ENCODE results near the gene SORCS1. TPM values are rescaled to one million over a fixed set of nuclear protein-coding genes. Genes with fewer than 3 reads are reported as not detected.

SORCS1 gene
- total RNA-seq, 4 donors from 2014 or later = 0.40 to 5.1 (median 2.5) TPM

GRCh38 chr10:106727170-106727569, 437.3 kb downstream of the SORCS1 start:
- Histone ChIP-seq H3K27ac (no peak overlapping the region), H3K36me3 (no peaks in the 10 kb centered on the region), H3K4me1 (no peaks in the 10 kb centered on the region), H3K9me3 (no peaks in the 10 kb centered on the region), H3K27me3 (no peaks in the 10 kb centered on the region), H3K4me3 (no peak overlapping the region)
- WGBS, 2 donors (ENCODE audit: low coverage in 1 of 2) = 89 to 100% methylated on average over 1 of the region's 1 CpG
- DNase-seq = no peak
- in situ Hi-C loops (cut with MboI; ENCODE audit: low pct_ligation_motif_present in 1 of 4, low pct_unique_long_range_greater_than_20kb in 1 of 4, low sequenced_read_pairs in 3 of 4) = no loop called here
- TF ChIP-seq EP300 (IDR thresholded peaks at IDR 0.05; ENCODE audit: low read depth) = no peak
- intact Hi-C loops (cut with DNase I; ENCODE audit: low total_unique reads) = no loop called here

- H3K4me3 ChIP-seq = no peak overlapping the region
- H3K27ac ChIP-seq = no peak overlapping the region
- in situ Hi-C loops (cut with MboI; ENCODE audit: low pct_ligation_motif_present in 1 of 4, low pct_unique_long_range_greater_than_20kb in 1 of 4, low sequenced_read_pairs in 3 of 4) (no loop called here), intact Hi-C loops (cut with DNase I; ENCODE audit: low total_unique reads) (no loop called here)
- WGBS, 2 donors (ENCODE audit: low coverage in 1 of 2) = 52 to 60% methylated on average over 1 to 2 of the region's 2 CpGs
- peak; percentile 21 to 43 (median 26) for TF ChIP-seq CTCF (IDR thresholded peaks at IDR 0.05)
- no peak for TF ChIP-seq POLR2AphosphoS5 (IDR thresholded peaks at IDR 0.05)
- no peaks in the 10 kb centered on the region for H3K4me1 ChIP-seq
- H3K27me3 ChIP-seq = no peaks in the 10 kb centered on the region
- DNase-seq = peak; percentile 17
- no peaks in the 10 kb centered on the region for H3K36me3 ChIP-seq
- H3K9me3 ChIP-seq = no peaks in the 10 kb centered on the region
These were observed 442.0 kb downstream of the SORCS1 start for GRCh38 chr10:106722524-106722923.

- Histone ChIP-seq H3K9me3 (no peaks in the 10 kb centered on the region), H3K4me3 (no peak overlapping the region), H3K27me3 (no peaks in the 10 kb centered on the region), H3K36me3 (no peaks in the 10 kb centered on the region), H3K27ac (no peak overlapping the region), H3K4me1 (no peaks in the 10 kb centered on the region)
- no peak for DNase-seq
- no peak for TF ChIP-seq CTCF (IDR thresholded peaks at IDR 0.05)
- no peak for TF ChIP-seq POLR2AphosphoS5 (IDR thresholded peaks at IDR 0.05)
- TF ChIP-seq EP300 (IDR thresholded peaks at IDR 0.05; ENCODE audit: low read depth) = no peak
- TF ChIP-seq POLR2A (IDR thresholded peaks at IDR 0.05) = no peak
- WGBS, 2 donors (ENCODE audit: low coverage in 1 of 2) = 60 to 72% methylated on average over 1 to 2 of the region's 2 CpGs
- intact Hi-C loops (cut with DNase I; ENCODE audit: low total_unique reads) = no loop called here
- in situ Hi-C loops (cut with MboI; ENCODE audit: low pct_ligation_motif_present in 1 of 4, low pct_unique_long_range_greater_than_20kb in 1 of 4, low sequenced_read_pairs in 3 of 4) = no loop called here
These were observed 443.8 kb downstream of the SORCS1 start for GRCh38 chr10:106720683-106721082.

GRCh38 chr10:106716381-106716780, 448.1 kb downstream of the SORCS1 start:
- WGBS, 2 donors (ENCODE audit: low coverage in 1 of 2) = 58 to 80% methylated on average over 1 of the region's 1 CpG
- Histone ChIP-seq H3K4me3 (no peak overlapping the region), H3K27ac (peak overlapping the region in 1 of 4 donors; percentile 1), H3K36me3 (no peaks in the 10 kb centered on the region), H3K27me3 (no peaks in the 10 kb centered on the region), H3K9me3 (no peaks in the 10 kb centered on the region), H3K4me1 (no peaks in the 10 kb centered on the region)
- in situ Hi-C loops (cut with MboI; ENCODE audit: low pct_ligation_motif_present in 1 of 4, low pct_unique_long_range_greater_than_20kb in 1 of 4, low sequenced_read_pairs in 3 of 4) (no loop called here), intact Hi-C loops (cut with DNase I; ENCODE audit: low total_unique reads) (no loop called here)
- TF ChIP-seq POLR2A (IDR thresholded peaks at IDR 0.05) (no peak), EP300 (IDR thresholded peaks at IDR 0.05; ENCODE audit: low read depth) (no peak), CTCF (IDR thresholded peaks at IDR 0.05) (no peak), POLR2AphosphoS5 (IDR thresholded peaks at IDR 0.05) (no peak)
- DNase-seq = no peak
